ENCODE data around the gene POC1B.

Gene POC1B

GRCh38 chr12:89525824-89526770 lies at the start of gene POC1B:
Gene POC1B, minus strand, starts transcription at chr12:89526047. Its CDS starts 152 bp downstream, at chr12:89525895.
- DNase-seq, result peak; percentile 89

- DNase-seq, result peak; percentile 47
Measured at GRCh38 chr12:89575374-89575773, 49.5 kb upstream of the POC1B start.

- DNase-seq, result peak; percentile 73
Measured at GRCh38 chr12:89574736-89575208, 48.9 kb upstream of the POC1B start.

GRCh38 chr12:89573051-89573810 lies 47.4 kb upstream of the POC1B start:
- DNase-seq, result peak; percentile 22

- peak; percentile 81 for DNase-seq
Measured at GRCh38 chr12:89571491-89572195, 45.8 kb upstream of the POC1B start.

GRCh38 chr12:89568484-89568883 lies 42.6 kb upstream of the POC1B start:
- no peak for DNase-seq

GRCh38 chr12:89567691-89568239 lies 41.9 kb upstream of the POC1B start:
- no peak for DNase-seq

- peak; percentile 52 for DNase-seq
Measured at GRCh38 chr12:89566615-89567014, 40.8 kb upstream of the POC1B start.

GRCh38 chr12:89565002-89565401 lies 39.2 kb upstream of the POC1B start:
- DNase-seq, result no peak

- DNase-seq, result no peak
Measured at GRCh38 chr12:89559753-89560152, 33.9 kb upstream of the POC1B start.

GRCh38 chr12:89556976-89557375 lies 31.1 kb upstream of the POC1B start:
- DNase-seq, result no peak

GRCh38 chr12:89552376-89552775 lies 26.5 kb upstream of the POC1B start:
- no peak for DNase-seq

- no peak for DNase-seq
Measured at GRCh38 chr12:89551747-89552146, 25.9 kb upstream of the POC1B start.

GRCh38 chr12:89547101-89547500 lies 21.3 kb upstream of the POC1B start:
- DNase-seq, result no peak

- no peak for DNase-seq
Measured at GRCh38 chr12:89546151-89546550, 20.3 kb upstream of the POC1B start.

- no peak for DNase-seq
Measured at GRCh38 chr12:89544681-89545184, 18.9 kb upstream of the POC1B start.

GRCh38 chr12:89544022-89544421 lies 18.2 kb upstream of the POC1B start:
- no peak for DNase-seq

- peak; percentile 74 for DNase-seq
Measured at GRCh38 chr12:89542912-89543592, 17.2 kb upstream of the POC1B start.

GRCh38 chr12:89542236-89542635 lies 16.4 kb upstream of the POC1B start:
- no peak for DNase-seq

- DNase-seq, result no peak
Measured at GRCh38 chr12:89540586-89540985, 14.7 kb upstream of the POC1B start.

- no peak for DNase-seq
Measured at GRCh38 chr12:89539426-89540223, 13.8 kb upstream of the POC1B start.

All from EL (cell line).